Measurements from ENCODE around the gene TOMM6.

DNA sequence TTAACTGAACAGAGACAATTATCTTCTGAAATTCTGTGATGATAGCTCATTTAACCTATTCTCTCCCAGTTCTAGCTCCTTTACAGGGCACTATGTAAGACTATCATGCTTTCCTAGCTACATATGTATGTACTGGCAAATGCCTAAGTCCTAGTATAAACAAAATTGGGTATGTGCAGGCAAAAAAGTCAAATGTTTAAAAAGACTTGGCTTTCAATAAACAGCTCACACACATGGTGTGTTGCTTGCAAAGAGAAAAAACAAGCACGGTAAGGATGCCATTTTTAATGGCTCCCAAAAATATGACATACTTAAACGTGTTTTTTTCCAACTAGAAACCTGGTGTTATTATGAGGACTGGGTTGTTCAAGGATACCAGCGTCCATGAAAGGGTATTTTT is 44.8 kb downstream of the TOMM6 start:
- TF ChIP-seq POLR2AphosphoS5 (IDR thresholded peaks at IDR 0.05; ENCODE audit: borderline replicate concordance, low read depth, low read length) (no peak), EZH2 (IDR thresholded peaks at IDR 0.05) (no peak), FOXP2 (optimal IDR thresholded peaks at IDR 0.05; ENCODE audit: control extremely low read depth, extremely low read length, insufficient read depth) (no peak)

All from SK-N-MC (cell line).